HepG2 (cell line): ENCODE results near the gene CGREF1.

Source experiments
- ATF7-NPFF ChIP-seq: sonication (generic); formaldehyde crosslinking; IDR thresholded peaks from 2 replicates; pipeline ENCODE4 v1.8.1; 2023; ENCODE audit warnings: mild to moderate bottlenecking, low read depth, missing genetic modification reagents, moderate library complexity
- BRCA1 ChIP-seq: sonication (generic); formaldehyde crosslinking; IDR thresholded peaks from 2 replicates; pipeline ENCODE4 v1.4.0; 2020; ENCODE audit warnings: missing genetic modification reagents
- ELF1 ChIP-seq: sonication (generic); formaldehyde crosslinking; IDR thresholded peaks from 2 replicates; pipeline ENCODE4 v1.4.0; 2020; ENCODE audit warnings: missing genetic modification reagents
- EZH2 ChIP-seq: conservative IDR thresholded peaks from 2 replicates; pipeline ENCODE4 v1.6.1; 2012; ENCODE audit warnings: mild to moderate bottlenecking, low read depth, low read length, moderate library complexity
- GABPB1 ChIP-seq: IDR thresholded peaks from 2 replicates; pipeline ENCODE4 v1.6.1; 2016; ENCODE audit warnings: mild to moderate bottlenecking, missing genetic modification reagents, moderate library complexity, missing compliant biosample characterization
- MAFK ChIP-seq, 2 experiments: IDR thresholded peaks in 1 of 2; conservative IDR thresholded peaks in 1 of 2; 2 replicates each; pipeline ENCODE4 v1.6.1; 2011; ENCODE audit warnings: improper control_type of control experiment in 2 of 2, low read length in 2 of 2
- ZNF10 ChIP-seq: sonication (generic); formaldehyde crosslinking; IDR thresholded peaks from 2 replicates; pipeline ENCODE4 v1.4.0; 2020; ENCODE audit warnings: mild to moderate bottlenecking, low read depth, missing genetic modification reagents, borderline replicate concordance
- ZNF292 ChIP-seq: sonication (generic); formaldehyde crosslinking; IDR thresholded peaks from 2 replicates; pipeline ENCODE4 v1.8.1; 2022; ENCODE audit warnings: mild to moderate bottlenecking, low read depth, missing genetic modification reagents, borderline replicate concordance
- ZNF335 ChIP-seq: sonication (generic); formaldehyde crosslinking; IDR thresholded peaks from 2 replicates; pipeline ENCODE4 v1.4.0; 2020; ENCODE audit warnings: missing genetic modification reagents
- TF ChIP-seq, protein P1 (sequence below): sonication (generic); formaldehyde crosslinking; IDR thresholded peaks from 2 replicates; pipeline ENCODE4 v1.4.0; 2020; ENCODE audit warnings: missing genetic modification reagents, borderline replicate concordance
- TF ChIP-seq, protein P2 (sequence below): sonication (generic); formaldehyde crosslinking; IDR thresholded peaks from 2 replicates; pipeline ENCODE4 v1.4.0; 2020; ENCODE audit warnings: missing genetic modification reagents, mild to moderate bottlenecking, borderline replicate concordance
- TF ChIP-seq, protein P3 (sequence below): IDR thresholded peaks from 2 replicates; pipeline ENCODE4 v1.6.1; 2016; ENCODE audit warnings: missing compliant biosample characterization, missing genetic modification reagents, borderline replicate concordance
- TF ChIP-seq, protein P4 (sequence below): sonication (generic); formaldehyde crosslinking; IDR thresholded peaks from 2 replicates; pipeline ENCODE4 v1.4.0; 2020; ENCODE audit warnings: mild to moderate bottlenecking, low read depth, missing genetic modification reagents
- TF ChIP-seq, protein P5 (sequence below): sonication (generic); formaldehyde crosslinking; IDR thresholded peaks from 2 replicates; pipeline ENCODE4 v1.5.0; 2020; ENCODE audit warnings: mild to moderate bottlenecking, missing genetic modification reagents, moderate library complexity

DNA sequence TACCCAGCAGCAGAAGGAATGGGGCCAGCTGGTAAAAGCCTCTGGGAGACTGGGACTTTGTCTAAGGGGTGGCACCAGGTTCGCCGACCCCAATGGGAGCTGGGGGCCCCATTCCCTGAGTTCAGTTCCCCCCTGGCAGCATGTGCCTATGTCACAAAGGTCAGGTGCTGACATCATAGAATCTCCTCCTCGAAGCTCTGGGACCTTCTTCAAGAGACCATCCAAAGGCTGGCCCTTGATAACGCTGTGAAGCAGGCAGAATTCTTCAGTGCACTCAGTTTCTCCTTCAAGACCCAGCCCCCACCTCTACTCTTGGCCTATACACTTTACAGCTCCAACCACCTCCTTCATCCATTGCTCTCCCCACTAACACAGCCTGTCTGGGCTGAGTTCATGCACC, 20.4 kb upstream of the CGREF1 start, which contains the start of gene PRR30:
- TF ChIP-seq ATF7-NPFF (CRISPR knock-in tag) (no peak), ZNF335 (no peak), ZNF292 (CRISPR knock-in tag) (no peak), GABPB1 (no peak), EZH2 (no peak), MAFK (conservative IDR thresholded peaks at IDR 0.05 in 1 of 2, IDR thresholded peaks at IDR 0.05 in 1 of 2; ENCODE audit: low read length in 2 of 2) (no peak), ELF1 (CRISPR knock-in tag) (no peak), BRCA1 (no peak), ZNF10 (CRISPR knock-in tag) (no peak)
- TF ChIP-seq, protein P1, sequence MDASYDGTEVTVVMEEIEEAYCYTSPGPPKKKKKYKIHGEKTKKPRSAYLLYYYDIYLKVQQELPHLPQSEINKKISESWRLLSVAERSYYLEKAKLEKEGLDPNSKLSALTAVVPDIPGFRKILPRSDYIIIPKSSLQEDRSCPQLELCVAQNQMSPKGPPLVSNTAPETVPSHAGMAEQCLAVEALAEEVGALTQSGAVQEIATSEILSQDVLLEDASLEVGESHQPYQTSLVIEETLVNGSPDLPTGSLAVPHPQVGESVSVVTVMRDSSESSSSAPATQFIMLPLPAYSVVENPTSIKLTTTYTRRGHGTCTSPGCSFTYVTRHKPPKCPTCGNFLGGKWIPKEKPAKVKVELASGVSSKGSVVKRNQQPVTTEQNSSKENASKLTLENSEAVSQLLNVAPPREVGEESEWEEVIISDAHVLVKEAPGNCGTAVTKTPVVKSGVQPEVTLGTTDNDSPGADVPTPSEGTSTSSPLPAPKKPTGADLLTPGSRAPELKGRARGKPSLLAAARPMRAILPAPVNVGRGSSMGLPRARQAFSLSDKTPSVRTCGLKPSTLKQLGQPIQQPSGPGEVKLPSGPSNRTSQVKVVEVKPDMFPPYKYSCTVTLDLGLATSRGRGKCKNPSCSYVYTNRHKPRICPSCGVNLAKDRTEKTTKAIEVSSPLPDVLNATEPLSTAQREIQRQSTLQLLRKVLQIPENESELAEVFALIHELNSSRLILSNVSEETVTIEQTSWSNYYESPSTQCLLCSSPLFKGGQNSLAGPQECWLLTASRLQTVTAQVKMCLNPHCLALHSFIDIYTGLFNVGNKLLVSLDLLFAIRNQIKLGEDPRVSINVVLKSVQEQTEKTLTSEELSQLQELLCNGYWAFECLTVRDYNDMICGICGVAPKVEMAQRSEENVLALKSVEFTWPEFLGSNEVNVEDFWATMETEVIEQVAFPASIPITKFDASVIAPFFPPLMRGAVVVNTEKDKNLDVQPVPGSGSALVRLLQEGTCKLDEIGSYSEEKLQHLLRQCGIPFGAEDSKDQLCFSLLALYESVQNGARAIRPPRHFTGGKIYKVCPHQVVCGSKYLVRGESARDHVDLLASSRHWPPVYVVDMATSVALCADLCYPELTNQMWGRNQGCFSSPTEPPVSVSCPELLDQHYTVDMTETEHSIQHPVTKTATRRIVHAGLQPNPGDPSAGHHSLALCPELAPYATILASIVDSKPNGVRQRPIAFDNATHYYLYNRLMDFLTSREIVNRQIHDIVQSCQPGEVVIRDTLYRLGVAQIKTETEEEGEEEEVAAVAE (CRISPR knock-in tag) = no peak
- TF ChIP-seq, protein P2, sequence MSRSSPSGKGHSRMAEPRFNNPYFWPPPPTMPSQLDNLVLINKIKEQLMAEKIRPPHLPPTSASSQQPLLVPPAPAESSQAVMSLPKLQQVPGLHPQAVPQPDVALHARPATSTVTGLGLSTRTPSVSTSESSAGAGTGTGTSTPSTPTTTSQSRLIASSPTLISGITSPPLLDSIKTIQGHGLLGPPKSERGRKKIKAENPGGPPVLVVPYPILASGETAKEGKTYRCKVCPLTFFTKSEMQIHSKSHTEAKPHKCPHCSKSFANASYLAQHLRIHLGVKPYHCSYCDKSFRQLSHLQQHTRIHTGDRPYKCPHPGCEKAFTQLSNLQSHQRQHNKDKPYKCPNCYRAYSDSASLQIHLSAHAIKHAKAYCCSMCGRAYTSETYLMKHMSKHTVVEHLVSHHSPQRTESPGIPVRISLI = no peak
- TF ChIP-seq, protein P3, sequence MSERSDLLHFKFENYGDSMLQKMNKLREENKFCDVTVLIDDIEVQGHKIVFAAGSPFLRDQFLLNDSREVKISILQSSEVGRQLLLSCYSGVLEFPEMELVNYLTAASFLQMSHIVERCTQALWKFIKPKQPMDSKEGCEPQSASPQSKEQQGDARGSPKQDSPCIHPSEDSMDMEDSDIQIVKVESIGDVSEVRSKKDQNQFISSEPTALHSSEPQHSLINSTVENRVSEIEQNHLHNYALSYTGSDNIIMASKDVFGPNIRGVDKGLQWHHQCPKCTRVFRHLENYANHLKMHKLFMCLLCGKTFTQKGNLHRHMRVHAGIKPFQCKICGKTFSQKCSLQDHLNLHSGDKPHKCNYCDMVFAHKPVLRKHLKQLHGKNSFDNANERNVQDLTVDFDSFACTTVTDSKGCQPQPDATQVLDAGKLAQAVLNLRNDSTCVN = no peak
- TF ChIP-seq, protein P4, sequence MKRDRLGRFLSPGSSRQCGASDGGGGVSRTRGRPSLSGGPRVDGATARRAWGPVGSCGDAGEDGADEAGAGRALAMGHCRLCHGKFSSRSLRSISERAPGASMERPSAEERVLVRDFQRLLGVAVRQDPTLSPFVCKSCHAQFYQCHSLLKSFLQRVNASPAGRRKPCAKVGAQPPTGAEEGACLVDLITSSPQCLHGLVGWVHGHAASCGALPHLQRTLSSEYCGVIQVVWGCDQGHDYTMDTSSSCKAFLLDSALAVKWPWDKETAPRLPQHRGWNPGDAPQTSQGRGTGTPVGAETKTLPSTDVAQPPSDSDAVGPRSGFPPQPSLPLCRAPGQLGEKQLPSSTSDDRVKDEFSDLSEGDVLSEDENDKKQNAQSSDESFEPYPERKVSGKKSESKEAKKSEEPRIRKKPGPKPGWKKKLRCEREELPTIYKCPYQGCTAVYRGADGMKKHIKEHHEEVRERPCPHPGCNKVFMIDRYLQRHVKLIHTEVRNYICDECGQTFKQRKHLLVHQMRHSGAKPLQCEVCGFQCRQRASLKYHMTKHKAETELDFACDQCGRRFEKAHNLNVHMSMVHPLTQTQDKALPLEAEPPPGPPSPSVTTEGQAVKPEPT = no peak
- TF ChIP-seq, protein P5, sequence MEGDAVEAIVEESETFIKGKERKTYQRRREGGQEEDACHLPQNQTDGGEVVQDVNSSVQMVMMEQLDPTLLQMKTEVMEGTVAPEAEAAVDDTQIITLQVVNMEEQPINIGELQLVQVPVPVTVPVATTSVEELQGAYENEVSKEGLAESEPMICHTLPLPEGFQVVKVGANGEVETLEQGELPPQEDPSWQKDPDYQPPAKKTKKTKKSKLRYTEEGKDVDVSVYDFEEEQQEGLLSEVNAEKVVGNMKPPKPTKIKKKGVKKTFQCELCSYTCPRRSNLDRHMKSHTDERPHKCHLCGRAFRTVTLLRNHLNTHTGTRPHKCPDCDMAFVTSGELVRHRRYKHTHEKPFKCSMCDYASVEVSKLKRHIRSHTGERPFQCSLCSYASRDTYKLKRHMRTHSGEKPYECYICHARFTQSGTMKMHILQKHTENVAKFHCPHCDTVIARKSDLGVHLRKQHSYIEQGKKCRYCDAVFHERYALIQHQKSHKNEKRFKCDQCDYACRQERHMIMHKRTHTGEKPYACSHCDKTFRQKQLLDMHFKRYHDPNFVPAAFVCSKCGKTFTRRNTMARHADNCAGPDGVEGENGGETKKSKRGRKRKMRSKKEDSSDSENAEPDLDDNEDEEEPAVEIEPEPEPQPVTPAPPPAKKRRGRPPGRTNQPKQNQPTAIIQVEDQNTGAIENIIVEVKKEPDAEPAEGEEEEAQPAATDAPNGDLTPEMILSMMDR (CRISPR knock-in tag) = no peak
